ENCODE results near the gene UBE2Z. TPM values are rescaled to one million over a fixed set of nuclear protein-coding genes. Genes with fewer than 3 reads are reported as not detected.

Gene UBE2Z
- total and polyA plus RNA-seq, 8 donors: 20.1 to 52.5 (median 24.2) TPM

- 61 to 73% methylated on average over 5 of the region's 5 CpGs for WGBS, 2 donors
- H3K27ac ChIP-seq: no peak overlapping the region
- no peak for DNase-seq
- FAIRE-seq: no peak
- peaks cover 4 to 13% (median 11%) of the 10 kb centered on the region in 3 donors for H3K4me1 ChIP-seq
- H3K27me3 ChIP-seq: no peaks in the 10 kb centered on the region
- H3K9me3 ChIP-seq: no peaks in the 10 kb centered on the region
- no peaks in the 10 kb centered on the region for H3K36me3 ChIP-seq
- no peak overlapping the region for H3K4me3 ChIP-seq
- no peak for ATAC-seq
- intact Hi-C loops (cut with DNase I): loop anchor here in 1 of 3 donors (10.0 kb wide), 1 partner anchor 199 kb away; no protein-coding TSS in a partner anchor
- no peak for TF ChIP-seq CTCF (IDR thresholded peaks at IDR 0.05)
Observed at GRCh38 chr17:48873696-48874443, 34.3 kb upstream of the UBE2Z start.

DNA sequence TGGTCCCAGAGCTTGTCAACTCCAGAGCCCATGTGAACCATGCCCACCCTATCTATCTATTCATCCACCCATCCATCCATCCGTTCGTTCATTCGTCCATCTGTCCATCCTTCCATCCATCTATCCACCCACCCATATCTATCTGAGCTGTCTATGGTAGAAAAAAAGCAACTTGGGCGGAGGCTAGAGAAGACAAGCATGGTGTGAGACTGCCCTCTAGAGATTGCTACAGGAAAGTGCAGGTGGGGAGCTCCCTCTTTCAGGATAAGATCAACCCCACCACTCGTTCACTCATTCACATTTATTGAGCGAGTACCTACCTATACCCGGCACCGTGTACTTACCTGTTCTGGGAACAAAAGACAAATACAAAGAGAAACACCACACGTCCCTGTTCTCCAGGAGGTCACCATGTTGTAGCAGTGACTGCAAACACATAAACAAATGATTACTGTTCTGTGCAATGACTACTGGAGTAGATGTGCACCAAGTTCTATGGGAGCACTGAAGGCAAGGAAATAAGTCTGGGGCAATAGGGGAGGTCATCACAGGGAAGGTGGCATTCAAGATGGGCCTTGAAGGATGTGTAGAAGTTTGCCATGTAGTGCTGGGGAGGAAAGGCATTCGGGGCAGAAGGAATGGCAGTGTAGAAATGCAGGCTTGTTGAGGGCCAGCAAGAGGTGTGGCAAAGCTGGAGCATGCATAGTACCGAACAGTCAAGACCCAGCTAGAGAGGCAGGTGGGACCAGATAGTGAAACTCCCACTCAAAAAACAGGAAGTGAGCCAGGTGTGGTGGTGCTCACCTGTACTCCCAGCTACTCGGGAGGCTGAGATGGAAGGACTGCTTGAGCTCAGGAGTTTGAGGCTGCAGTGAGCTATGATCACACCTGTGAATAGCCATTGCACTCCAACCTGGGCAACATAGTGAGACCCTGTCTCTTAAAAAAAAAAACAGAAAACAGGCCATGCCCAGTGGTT lies 29.0 kb upstream of the UBE2Z start:
- H3K36me3 ChIP-seq: no peaks in the 10 kb centered on the region
- H3K4me1 ChIP-seq: no peaks in the 10 kb centered on the region
- intact Hi-C loops (cut with DNase I): loop anchor here in 2 of 3 donors (5.0 to 10.0 kb wide), 4 partner anchors 62 to 204 kb away; partner anchors contain the start of gene TTLL6 (in 1 of the 2)
- DNase-seq (peak in 1 of 6 donors; percentile 63), FAIRE-seq (no peak), ATAC-seq (peak; percentile 79 to 99 (median 95))
- H3K9me3 ChIP-seq: no peaks in the 10 kb centered on the region
- peak; percentile 84 to 90 (median 88) for TF ChIP-seq CTCF (IDR thresholded peaks at IDR 0.05)
- no peak overlapping the region for H3K27ac ChIP-seq
- WGBS, 2 donors: 16% methylated on average over 12 of the region's 12 CpGs
- H3K4me3 ChIP-seq: no peak overlapping the region
- H3K27me3 ChIP-seq: no peaks in the 10 kb centered on the region

DNA sequence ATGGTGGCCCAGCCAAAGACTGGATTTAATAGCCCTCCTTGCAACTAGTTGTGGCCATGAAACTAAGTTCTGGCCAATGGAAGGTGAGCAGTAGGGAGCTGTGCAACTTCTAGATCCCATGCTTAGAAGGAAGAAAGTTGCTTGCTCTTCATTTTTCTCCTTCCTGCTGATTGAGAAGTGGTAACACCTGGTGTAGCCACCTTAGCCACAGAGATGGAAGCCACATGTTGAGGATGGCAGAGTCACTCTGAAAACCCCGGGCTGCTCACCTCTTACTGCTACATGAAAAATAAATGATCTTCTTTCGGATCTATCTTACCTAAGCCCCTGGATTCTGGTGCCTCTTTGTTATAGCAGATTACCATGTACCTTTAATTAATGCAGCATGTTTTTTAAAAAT lies 25.9 kb upstream of the UBE2Z start:
- Histone ChIP-seq H3K27ac (no peak overlapping the region), H3K27me3 (no peaks in the 10 kb centered on the region), H3K4me3 (no peak overlapping the region), H3K4me1 (no peaks in the 10 kb centered on the region), H3K9me3 (no peaks in the 10 kb centered on the region), H3K36me3 (no peaks in the 10 kb centered on the region)
- intact Hi-C loops (cut with DNase I): loop anchor here in 2 of 3 donors (5.0 to 10.0 kb wide), 2 partner anchors 157 to 205 kb away; partner anchors contain the start of genes HOXB13 (in 2 of the 2), PRAC1 (in 2 of the 2) and PRAC2 (in 2 of the 2)
- WGBS, 2 donors: 78 to 94% methylated on average over 2 of the region's 2 CpGs
- no peak for TF ChIP-seq CTCF (IDR thresholded peaks at IDR 0.05)
- FAIRE-seq (no peak), ATAC-seq (no peak), DNase-seq (no peak)

- H3K27ac ChIP-seq: no peak overlapping the region
- no peak for FAIRE-seq
- H3K4me1 ChIP-seq: no peaks in the 10 kb centered on the region
- no peaks in the 10 kb centered on the region for H3K27me3 ChIP-seq
- ATAC-seq: no peak
- WGBS, 2 donors: 46 to 57% methylated on average over 10 of the region's 10 CpGs
- no peaks in the 10 kb centered on the region for H3K9me3 ChIP-seq
- H3K4me3 ChIP-seq: no peak overlapping the region
- H3K36me3 ChIP-seq: no peaks in the 10 kb centered on the region
- no peak for TF ChIP-seq CTCF (IDR thresholded peaks at IDR 0.05)
- DNase-seq: no peak
- intact Hi-C loops (cut with DNase I): loop anchor here in 2 of 3 donors (5.0 to 10.0 kb wide), 2 partner anchors 158 to 206 kb away; partner anchors contain the start of genes HOXB13 (in 2 of the 2), PRAC1 (in 2 of the 2) and PRAC2 (in 2 of the 2)
Observed at GRCh38 chr17:48883171-48883570, 25.0 kb upstream of the UBE2Z start.

All from pancreas (tissue), 10 donors.